ENCODE results near the gene RGS18. TPM values are rescaled to one million over a fixed set of nuclear protein-coding genes. Genes with fewer than 3 reads are reported as not detected.

Gene RGS18, protein sequence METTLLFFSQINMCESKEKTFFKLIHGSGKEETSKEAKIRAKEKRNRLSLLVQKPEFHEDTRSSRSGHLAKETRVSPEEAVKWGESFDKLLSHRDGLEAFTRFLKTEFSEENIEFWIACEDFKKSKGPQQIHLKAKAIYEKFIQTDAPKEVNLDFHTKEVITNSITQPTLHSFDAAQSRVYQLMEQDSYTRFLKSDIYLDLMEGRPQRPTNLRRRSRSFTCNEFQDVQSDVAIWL
- total RNA-seq = not detected in 2 replicates

DNA sequence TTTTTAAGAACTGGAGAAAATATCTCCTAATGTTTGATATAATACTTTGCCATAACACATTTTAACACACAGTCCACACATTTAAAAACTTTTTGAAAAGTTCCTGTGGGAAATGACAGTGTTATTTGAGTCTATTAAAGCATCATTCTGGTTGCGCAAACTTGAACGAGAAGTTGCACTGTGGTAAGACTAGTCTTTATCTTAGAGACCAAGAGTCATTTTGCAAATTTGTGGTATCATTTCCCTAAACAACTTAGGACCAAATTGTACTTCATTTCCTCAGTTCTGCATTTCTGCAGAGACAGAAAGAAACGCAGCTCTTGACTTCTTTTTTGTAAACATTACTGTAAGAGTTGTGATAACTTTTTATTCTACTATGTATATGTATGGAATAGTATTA lies at the start of gene RGS18:
Gene RGS18 (plus strand): TSS at position 282 of the 400 bp plus-strand sequence. CDS start 176 bp downstream, outside the sequence.

Other genes with a start within 250 kb of the RGS18 start
- gene RGS21, start 158.5 kb downstream of the RGS18 start, total RNA-seq = not detected in 2 replicates